Trophoblast cell (in vitro differentiated cells and primary cell): ENCODE measurements around the gene NCAM2.

ENCODE experiments used
- DNase-seq, 2 donors: peaks; one replicate each; pipeline ENCODE4 v3.0.0-alpha.2; 2016
- H2AFZ ChIP-seq: 2 replicates; pipeline ENCODE4 v1.6.1; 2013; ENCODE audit warnings: low read length, moderate library complexity, mild to moderate bottlenecking; ENCODE audit not compliant: insufficient read depth, poor library complexity
- H2AK5ac ChIP-seq: 2 replicates; pipeline ENCODE4 v1.6.1; 2013; ENCODE audit warnings: mild to moderate bottlenecking, low read length
- H2BK120ac ChIP-seq: 2 replicates; pipeline ENCODE4 v1.6.1; 2013; ENCODE audit warnings: low read length, mild to moderate bottlenecking, moderate library complexity; ENCODE audit not compliant: insufficient read depth, poor library complexity
- H2BK12ac ChIP-seq: 2 replicates; pipeline ENCODE4 v1.6.1; 2013; ENCODE audit warnings: mild to moderate bottlenecking, low read length, moderate library complexity
- H2BK5ac ChIP-seq: 2 replicates; pipeline ENCODE4 v1.6.1; 2013; ENCODE audit warnings: low read length, low read depth, moderate library complexity, mild to moderate bottlenecking; ENCODE audit not compliant: poor library complexity
- H3K14ac ChIP-seq: 2 replicates; pipeline ENCODE4 v1.6.1; 2013; ENCODE audit warnings: mild to moderate bottlenecking, low read length
- H3K18ac ChIP-seq: 2 replicates; pipeline ENCODE4 v1.6.1; 2013; ENCODE audit warnings: mild to moderate bottlenecking, low read length
- H3K23ac ChIP-seq: 2 replicates; pipeline ENCODE4 v1.6.1; 2013; ENCODE audit warnings: low read length
- H3K27ac ChIP-seq: 2 replicates; pipeline ENCODE4 v1.5.1; 2013; ENCODE audit warnings: low read depth, mild to moderate bottlenecking, inconsistent platforms, low read length, moderate library complexity
- H3K27me3 ChIP-seq: 2 replicates; pipeline ENCODE4 v1.6.1; 2013; ENCODE audit warnings: inconsistent platforms, mild to moderate bottlenecking, low read length, moderate library complexity; ENCODE audit not compliant: insufficient read depth
- H3K36me3 ChIP-seq, 2 experiments: 1 replicate in 1 of 2; 2 replicates in 1 of 2; pipeline ENCODE4 v1.6.1; 2013; ENCODE audit warnings: low read length in 2 of 2, mild to moderate bottlenecking in 2 of 2, moderate library complexity in 1 of 2; ENCODE audit not compliant: insufficient read depth in 2 of 2, control insufficient read depth in 1 of 2
- H3K4ac ChIP-seq: 2 replicates; pipeline ENCODE4 v1.6.1; 2013; ENCODE audit warnings: low read depth, mild to moderate bottlenecking, low read length, moderate library complexity
- H3K4me1 ChIP-seq, 2 experiments: 1 replicate in 1 of 2; 2 replicates in 1 of 2; pipeline ENCODE4 v1.6.1; 2013; ENCODE audit warnings: low read length in 2 of 2, mild to moderate bottlenecking in 2 of 2, moderate library complexity in 1 of 2; ENCODE audit not compliant: insufficient read depth in 2 of 2, control insufficient read depth in 1 of 2
- H3K4me2 ChIP-seq: 2 replicates; pipeline ENCODE4 v1.6.1; 2013; ENCODE audit warnings: inconsistent platforms, mild to moderate bottlenecking, low read length, moderate library complexity
- H3K4me3 ChIP-seq: 2 replicates; pipeline ENCODE4 v1.5.1; 2013; ENCODE audit warnings: mild to moderate bottlenecking, low read depth, low read length, inconsistent platforms
- H3K79me1 ChIP-seq: one replicate; pipeline ENCODE4 v1.6.1; 2013; ENCODE audit warnings: low read length
- H3K79me2 ChIP-seq: 2 replicates; pipeline ENCODE4 v1.6.1; 2013; ENCODE audit warnings: low read length, mild to moderate bottlenecking; ENCODE audit not compliant: control insufficient read depth, insufficient read depth, poor library complexity
- H3K9ac ChIP-seq: 2 replicates; pipeline ENCODE4 v1.6.1; 2013; ENCODE audit warnings: mild to moderate bottlenecking, low read length
- H3K9me3 ChIP-seq: 2 replicates; pipeline ENCODE4 v1.6.1; 2013; ENCODE audit warnings: low read depth, mild to moderate bottlenecking, control low read depth, inconsistent platforms, low read length; ENCODE audit not compliant: insufficient read depth
- H4K12ac ChIP-seq: 2 replicates; pipeline ENCODE4 v1.6.1; 2013; ENCODE audit warnings: low read depth, mild to moderate bottlenecking, low read length, moderate library complexity
- H4K8ac ChIP-seq: 2 replicates; pipeline ENCODE4 v1.6.1; 2013; ENCODE audit warnings: low read depth, mild to moderate bottlenecking, low read length, moderate library complexity
- H4K91ac ChIP-seq: one replicate; pipeline ENCODE4 v1.6.1; 2013; ENCODE audit warnings: low read depth, mild to moderate bottlenecking, low read length, moderate library complexity
- whole genome bisulfite sequencing: extraction: QIAGEN DNeasy Blood & Tissue Kit; methylation state at CpG from one replicate; pipeline ENCODE4 v1.1.7; 2013; ENCODE audit warnings: missing lambda C conversion rate; ENCODE audit not compliant: insufficient read length, insufficient coverage; ENCODE audit errors: extremely low coverage; 5-methylcytosine and 5-hydroxymethylcytosine counted together

Gene NCAM2

DNA sequence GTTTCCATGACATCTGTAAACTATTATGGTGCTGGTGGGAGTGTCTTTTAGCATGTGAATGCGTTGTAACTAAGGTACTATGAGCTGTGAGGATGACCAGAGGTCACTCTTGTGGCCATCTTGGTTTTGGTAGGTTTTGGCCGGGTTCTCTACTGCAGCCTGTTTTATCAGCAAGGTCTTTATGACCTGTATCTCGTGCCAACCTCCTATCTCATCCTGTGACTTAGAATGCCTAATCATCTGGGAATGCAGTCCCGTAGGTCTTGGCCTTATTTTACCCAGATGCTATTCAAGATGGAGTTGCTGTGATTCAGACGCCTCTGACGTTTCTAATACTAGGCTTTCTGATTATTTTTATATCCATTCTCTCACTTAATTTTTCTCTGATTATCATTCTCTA, 9.4 kb downstream of the NCAM2 start:
- Histone ChIP-seq H3K4ac (no peak overlapping the region), H3K36me3 (no peaks in the 10 kb centered on the region), H3K9me3 (no peaks in the 10 kb centered on the region), H3K4me2 (no peak overlapping the region), H4K8ac (no peak overlapping the region), H3K18ac (no peak overlapping the region), H3K23ac (no peak overlapping the region), H2BK120ac (no peak overlapping the region), H3K4me1 (no peaks in the 10 kb centered on the region), H3K4me3 (no peak overlapping the region), H4K12ac (no peak overlapping the region), H2BK12ac (no peak overlapping the region), H3K79me2 (no peaks in the 10 kb centered on the region), H3K27me3 (no peaks in the 10 kb centered on the region), H2AFZ (no peak overlapping the region), H2BK5ac (no peak overlapping the region), H3K79me1 (no peaks in the 10 kb centered on the region), H4K91ac (no peak overlapping the region), H3K14ac (no peak overlapping the region), H3K27ac (no peak overlapping the region), H2AK5ac (no peak overlapping the region), H3K9ac (no peak overlapping the region)
- DNase-seq, result peak; percentile 52 to 55
- WGBS, result no CpG with 5 or more reads among the region's 6 CpGs

DNA sequence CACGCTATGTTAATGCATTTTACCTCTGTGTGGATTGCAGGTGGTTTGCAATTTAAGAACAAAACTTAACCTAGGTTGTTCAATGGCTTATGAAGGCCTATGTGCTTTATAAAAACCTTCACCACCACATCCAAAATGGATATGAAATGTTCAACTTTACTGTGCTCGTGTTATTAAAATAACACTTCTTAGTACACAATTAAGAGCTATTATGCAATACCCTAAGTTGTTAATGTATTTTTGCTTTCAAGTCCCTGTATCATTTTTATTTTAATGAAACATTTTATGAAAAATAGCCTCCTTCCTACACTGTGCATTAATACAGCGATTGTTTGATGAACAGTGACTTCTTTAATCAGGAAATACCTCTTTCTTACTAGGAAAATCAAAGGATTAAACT, 12.0 kb downstream of the NCAM2 start:
- DNase-seq, result no peak
- no peaks in the 10 kb centered on the region for H3K79me1 ChIP-seq
- H3K4me3 ChIP-seq, result no peak overlapping the region
- H3K79me2 ChIP-seq, result no peaks in the 10 kb centered on the region
- WGBS, result no CpG with 5 or more reads among the region's 3 CpGs
- no peak overlapping the region for H2BK5ac ChIP-seq
- no peaks in the 10 kb centered on the region for H3K4me1 ChIP-seq
- no peak overlapping the region for H4K8ac ChIP-seq
- H3K9me3 ChIP-seq, result no peaks in the 10 kb centered on the region
- H3K23ac ChIP-seq, result no peak overlapping the region
- no peak overlapping the region for H2BK120ac ChIP-seq
- H2AK5ac ChIP-seq, result no peak overlapping the region
- no peaks in the 10 kb centered on the region for H3K36me3 ChIP-seq
- no peak overlapping the region for H3K27ac ChIP-seq
- no peak overlapping the region for H3K18ac ChIP-seq
- no peak overlapping the region for H3K9ac ChIP-seq
- no peak overlapping the region for H3K14ac ChIP-seq
- H3K4me2 ChIP-seq, result no peak overlapping the region
- no peaks in the 10 kb centered on the region for H3K27me3 ChIP-seq
- H2AFZ ChIP-seq, result no peak overlapping the region
- no peak overlapping the region for H4K91ac ChIP-seq
- H2BK12ac ChIP-seq, result no peak overlapping the region
- H3K4ac ChIP-seq, result no peak overlapping the region
- H4K12ac ChIP-seq, result no peak overlapping the region

DNA sequence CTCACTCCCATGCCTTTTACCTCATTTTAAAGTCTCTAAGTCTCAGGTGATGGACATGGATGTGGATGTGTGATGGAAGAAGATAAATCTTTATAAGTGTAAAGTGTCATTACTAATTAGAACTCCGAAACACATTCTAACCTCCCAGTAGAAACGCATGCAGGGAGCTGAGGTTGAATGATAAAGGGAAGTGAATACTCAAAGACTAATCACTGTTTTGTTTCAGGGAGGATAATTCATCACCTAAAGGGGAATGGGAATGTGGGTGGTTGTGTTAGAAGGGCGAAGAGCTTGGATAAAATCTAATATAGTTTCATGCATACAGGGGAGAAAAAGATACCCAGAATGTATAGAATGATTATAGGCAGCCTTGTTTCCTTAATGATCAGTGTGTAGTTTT, 12.5 kb downstream of the NCAM2 start:
- Histone ChIP-seq H3K9me3 (no peaks in the 10 kb centered on the region), H3K4me3 (no peak overlapping the region), H3K4ac (no peak overlapping the region), H2AK5ac (no peak overlapping the region), H3K18ac (no peak overlapping the region), H4K8ac (no peak overlapping the region), H3K4me1 (no peaks in the 10 kb centered on the region), H3K4me2 (no peak overlapping the region), H3K27me3 (no peaks in the 10 kb centered on the region), H4K91ac (no peak overlapping the region), H3K36me3 (no peaks in the 10 kb centered on the region), H3K27ac (no peak overlapping the region), H4K12ac (no peak overlapping the region), H2BK5ac (no peak overlapping the region), H3K79me2 (no peaks in the 10 kb centered on the region), H3K14ac (no peak overlapping the region), H3K9ac (no peak overlapping the region), H2AFZ (no peak overlapping the region), H3K23ac (no peak overlapping the region), H2BK12ac (no peak overlapping the region), H2BK120ac (no peak overlapping the region), H3K79me1 (no peaks in the 10 kb centered on the region)
- WGBS, result no CpG with 5 or more reads among the region's 3 CpGs
- no peak for DNase-seq

DNA sequence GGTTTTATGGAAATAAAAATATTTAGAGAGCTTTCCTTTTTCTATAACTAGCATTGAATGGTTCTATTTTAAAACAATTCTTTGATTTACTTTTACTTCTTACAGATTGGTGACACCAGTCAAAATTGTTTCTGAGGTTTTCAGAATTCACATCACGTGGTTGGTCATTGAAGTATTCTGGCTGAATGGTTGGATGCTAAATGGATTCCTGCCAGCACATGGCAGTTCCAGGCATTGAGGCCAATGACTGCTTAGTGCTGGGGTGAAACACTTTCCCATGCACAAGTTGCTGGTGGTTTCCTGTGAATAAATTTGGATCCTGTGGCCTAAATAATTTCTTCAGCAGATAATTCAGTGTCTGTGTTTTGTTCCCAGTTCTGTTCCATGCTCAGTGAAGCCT, 20.6 kb downstream of the NCAM2 start:
- DNase-seq, result no peak
- Histone ChIP-seq H3K9me3 (no peaks in the 10 kb centered on the region), H3K9ac (no peak overlapping the region), H2BK5ac (no peak overlapping the region), H3K14ac (no peak overlapping the region), H3K27ac (no peak overlapping the region), H3K18ac (no peak overlapping the region), H4K8ac (no peak overlapping the region), H2AK5ac (no peak overlapping the region), H2AFZ (no peak overlapping the region), H3K4me1 (peaks cover 0 to 2% of the 10 kb centered on the region in 2 experiments), H2BK120ac (no peak overlapping the region), H3K4me3 (no peak overlapping the region), H3K36me3 (no peaks in the 10 kb centered on the region), H3K4ac (no peak overlapping the region), H2BK12ac (no peak overlapping the region), H4K91ac (no peak overlapping the region), H3K79me2 (no peaks in the 10 kb centered on the region), H3K23ac (no peak overlapping the region), H3K4me2 (no peak overlapping the region), H3K79me1 (no peaks in the 10 kb centered on the region), H3K27me3 (no peaks in the 10 kb centered on the region), H4K12ac (no peak overlapping the region)
- WGBS, result no CpG with 5 or more reads among the region's 1 CpG
